Activated T-cell treated with anti-CD3 and anti-CD28 coated beads, Interleukin-2, amount 50 U/mL, for 48 hours (primary cell): ENCODE results near the gene L3MBTL4.

Experiments used
- DNase-seq, 2 experiments: peaks; one replicate each; pipeline ENCODE4 v3.0.0-alpha.2; 2020

L3MBTL4 gene

DNA sequence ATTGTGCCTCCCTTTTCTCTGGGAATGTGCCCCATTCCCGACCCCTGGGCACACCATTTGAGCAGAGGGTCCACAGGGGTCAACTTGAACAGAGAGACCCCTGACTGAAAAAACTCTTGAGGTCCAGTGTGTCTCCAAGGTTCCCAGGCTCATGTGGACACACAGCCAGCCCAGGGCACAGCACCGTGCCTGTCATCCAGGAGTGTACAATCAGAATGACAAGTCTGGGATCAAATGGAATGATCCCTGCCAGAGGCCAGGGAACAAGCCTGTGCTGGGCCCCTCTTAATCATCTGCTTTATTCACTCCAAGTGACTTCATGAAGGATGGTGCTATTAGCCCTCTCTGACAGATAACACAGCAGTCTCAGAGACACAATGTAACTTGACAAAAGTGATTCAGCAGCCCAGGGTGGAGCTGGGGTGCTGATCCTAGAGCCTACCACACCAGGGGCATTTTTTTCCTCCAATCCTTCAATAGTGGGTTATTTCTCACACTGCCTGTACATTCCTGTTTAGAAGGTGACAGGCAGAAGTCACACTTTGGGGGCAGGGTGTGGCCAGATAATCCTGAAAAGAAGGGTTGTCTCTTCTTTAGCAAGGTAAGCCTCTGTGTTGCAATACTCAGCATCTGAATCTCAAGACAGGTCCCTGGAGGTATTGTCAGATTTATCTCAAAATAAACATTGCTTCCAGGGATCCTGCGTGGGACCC, 435.4 kb downstream of the L3MBTL4 start:
- no peak for DNase-seq

DNA sequence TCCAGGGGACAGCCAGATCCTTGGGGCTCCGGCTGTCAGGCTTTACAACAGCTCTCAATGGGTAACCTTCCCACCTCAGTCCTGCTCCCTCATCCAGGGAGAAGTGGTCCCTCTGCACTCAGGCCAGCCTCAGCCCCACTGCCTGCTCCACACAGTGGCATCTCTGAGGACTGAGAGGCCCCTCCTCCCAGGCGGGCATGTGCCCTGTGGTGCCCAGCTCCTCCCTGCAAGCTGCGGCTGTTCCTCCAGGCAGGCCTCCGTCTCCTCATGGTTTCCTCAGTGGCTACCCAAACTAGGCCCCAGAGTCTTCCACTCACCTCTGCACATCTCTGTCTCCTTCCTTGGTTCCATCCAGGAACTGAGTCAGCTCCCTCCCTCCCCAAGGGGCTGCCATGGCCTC, 437.7 kb downstream of the L3MBTL4 start:
- no peak for DNase-seq

DNA sequence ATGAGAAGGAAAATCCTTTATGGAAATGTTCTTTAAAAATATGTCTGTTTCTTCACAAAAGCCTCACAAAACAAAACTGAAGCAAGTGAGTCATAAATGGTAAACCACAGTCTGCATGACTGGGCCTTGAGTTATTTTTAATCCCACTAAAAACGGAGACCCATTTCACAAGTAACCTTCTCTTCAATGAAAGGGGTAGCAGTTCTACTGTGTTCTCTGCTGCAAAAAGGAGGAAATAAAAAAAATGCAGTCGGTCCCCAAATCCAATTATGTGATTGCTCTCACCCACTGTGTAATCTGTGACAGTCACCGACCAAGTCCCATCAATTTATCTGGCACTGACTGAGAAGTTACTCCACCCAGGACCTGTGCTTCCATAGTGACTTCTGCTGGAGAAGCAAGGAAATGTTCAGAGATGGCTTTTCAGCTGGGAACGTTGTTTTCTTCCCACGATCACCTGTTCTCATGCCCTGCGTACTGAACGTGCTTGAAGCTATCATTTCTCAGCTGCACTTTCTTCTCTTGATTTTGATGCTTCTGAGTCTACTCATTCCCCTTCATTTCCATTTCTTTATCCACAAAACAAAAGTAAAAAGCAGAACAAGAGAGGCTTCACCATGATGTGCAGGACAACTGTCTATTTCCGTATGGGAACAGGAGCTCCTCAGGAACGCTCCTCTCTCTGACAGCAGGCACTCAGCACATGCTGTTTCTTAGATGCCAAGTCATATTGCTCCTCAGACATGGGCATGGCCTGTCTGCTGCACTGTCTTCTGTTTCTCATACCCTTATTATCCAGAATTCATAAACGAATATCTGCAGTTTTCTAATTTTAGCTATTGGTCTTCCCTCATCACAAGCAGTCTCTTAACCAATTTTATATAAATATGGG, 439.4 kb downstream of the L3MBTL4 start:
- no peak for DNase-seq

DNA sequence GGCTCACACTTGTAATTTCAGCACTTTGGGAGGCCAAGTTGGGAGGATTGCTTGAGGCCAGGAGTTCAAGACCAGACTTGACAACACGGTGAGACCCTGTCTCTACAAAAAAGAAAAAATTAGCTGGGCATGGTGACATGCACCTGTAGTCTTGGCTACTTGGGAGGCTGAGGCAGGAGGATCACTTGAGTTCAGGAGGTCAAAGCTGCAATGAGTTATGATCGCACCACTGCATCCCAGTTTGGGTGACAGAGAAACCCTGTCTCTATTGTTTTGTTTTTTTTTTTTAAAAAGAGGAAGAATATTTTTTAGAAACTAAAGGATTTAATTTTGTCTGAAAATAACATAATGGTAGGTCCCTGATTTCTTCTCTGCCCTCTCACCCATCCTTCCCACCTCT, 440.0 kb downstream of the L3MBTL4 start:
- DNase-seq, result no peak

DNA sequence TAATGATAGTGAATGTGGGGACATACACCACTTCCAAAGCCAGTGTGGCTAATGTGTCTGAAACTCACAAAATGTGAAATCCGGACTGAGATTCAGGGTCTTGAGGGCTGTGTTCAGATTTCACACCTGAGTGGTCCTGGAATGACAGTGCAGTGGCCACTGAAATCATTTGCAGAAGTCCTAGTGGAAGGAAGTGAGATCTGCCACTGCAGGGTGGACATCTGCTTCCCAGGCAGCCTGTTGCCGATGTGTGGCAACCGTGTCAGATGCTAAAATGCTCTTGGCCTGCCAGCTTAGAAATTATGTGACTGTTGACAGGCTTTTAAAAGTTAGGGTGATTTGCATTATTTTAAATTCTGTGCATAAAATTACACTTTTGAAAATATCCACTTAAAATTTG, 441.6 kb downstream of the L3MBTL4 start:
- no peak for DNase-seq

DNA sequence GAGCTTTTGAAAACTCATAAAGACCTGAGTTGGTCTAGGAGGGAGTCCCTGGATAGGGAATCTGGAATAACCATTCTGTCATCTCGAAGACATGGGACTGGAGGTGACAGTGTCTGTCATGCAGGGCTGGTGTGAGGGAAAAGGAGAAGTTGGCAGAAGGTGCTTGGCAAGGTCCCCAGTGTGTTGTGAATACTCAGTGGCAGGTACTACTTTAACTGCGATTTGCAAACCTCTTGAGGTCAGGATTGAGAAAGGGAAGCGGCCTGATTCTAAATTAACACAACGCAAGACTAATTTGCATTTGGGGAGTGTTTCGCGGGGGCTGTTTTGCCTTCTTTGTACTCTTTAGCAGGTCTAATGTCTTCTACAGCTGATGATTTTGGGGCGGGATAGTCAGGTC, 442.4 kb downstream of the L3MBTL4 start:
- no peak for DNase-seq

DNA sequence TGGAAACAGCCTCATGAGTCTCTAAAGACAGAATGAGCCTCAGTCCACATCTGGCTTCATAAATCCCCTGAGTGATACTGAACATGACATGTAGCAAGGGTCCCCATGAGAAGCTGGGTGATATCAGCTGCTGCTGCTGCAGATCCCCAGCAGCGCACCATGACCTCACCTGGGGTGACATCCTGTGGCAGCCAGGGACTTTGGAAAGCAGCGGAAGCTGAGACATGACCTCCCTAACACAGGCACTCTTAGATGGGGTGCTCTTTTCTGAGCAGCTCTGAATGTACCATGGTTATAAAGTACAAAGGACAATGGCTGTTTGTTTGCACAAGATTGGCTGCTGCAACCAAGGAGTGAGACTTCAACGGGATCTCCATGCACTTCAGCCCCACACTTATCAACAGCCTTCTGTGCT, 444.7 kb downstream of the L3MBTL4 start:
- peak in 1 of 2 experiments; percentile 22 for DNase-seq

DNA sequence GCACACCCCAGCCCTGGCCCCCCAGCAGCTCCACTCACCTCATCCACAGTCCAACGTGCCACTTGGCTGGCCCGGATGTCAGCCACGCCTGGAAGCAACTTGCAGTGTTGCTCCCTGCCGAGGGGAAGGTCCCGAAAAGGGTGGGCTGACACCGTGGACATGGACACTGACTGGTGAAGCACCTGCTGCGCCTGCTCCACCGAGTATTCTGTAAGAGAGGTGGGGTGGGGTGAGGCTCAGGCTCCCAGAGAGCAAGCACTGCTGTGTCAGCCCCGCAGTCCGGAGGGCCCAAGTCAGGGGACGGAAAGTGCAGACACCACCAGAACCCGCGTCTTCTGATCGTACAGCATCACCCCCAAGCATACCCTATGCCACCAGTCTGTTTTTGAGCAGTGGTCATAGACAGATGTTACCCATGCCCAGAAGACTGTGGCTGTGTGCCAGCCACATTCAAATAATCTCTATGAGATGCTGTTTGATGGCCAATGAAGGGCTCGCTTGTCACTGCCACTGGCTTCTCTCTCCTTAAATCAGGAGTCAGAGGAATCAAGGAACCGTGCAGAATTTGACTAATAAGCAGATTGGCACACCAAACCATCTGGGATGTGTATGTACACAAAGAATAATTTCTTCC, 445.2 kb downstream of the L3MBTL4 start:
- DNase-seq, result no peak

DNA sequence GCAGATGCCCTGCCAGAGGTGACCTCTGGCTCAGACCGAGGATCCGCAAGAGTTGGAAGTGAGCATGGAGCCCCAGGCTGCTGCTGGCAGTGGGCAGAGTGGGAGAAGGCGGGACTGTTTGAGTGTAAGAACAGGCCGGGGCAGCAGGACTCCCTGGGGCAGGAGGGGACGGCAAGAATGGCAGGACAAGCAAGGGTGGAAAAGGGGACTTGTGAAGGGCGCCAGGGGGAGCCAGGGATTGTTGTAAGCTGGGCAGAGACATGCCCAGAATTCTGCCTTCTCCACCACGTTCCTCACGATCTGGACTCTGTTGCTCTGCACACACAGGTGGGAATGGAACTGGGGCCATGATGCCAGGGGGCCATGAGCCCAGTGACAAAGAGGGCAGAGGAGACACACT, 447.0 kb downstream of the L3MBTL4 start:
- DNase-seq, result no peak

DNA sequence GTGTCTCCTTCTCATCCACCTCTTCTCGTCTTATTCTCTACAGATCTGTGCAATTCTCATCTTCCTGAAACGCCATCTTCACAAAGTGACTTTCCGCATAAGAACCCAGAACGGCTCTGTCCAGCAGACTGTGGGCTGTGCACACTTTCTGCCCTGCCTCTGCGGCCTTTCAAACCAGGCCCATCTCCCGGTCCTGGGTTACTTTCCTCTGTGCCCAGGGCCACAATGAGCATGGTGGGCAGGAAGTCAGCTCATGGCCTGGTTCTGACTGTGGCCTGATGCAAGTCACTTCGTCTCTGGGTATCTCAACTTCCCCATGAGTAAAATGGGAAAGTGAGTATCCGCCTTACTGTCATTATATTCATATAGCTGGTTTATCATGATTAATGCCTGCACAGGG, 447.7 kb downstream of the L3MBTL4 start:
- no peak for DNase-seq

DNA sequence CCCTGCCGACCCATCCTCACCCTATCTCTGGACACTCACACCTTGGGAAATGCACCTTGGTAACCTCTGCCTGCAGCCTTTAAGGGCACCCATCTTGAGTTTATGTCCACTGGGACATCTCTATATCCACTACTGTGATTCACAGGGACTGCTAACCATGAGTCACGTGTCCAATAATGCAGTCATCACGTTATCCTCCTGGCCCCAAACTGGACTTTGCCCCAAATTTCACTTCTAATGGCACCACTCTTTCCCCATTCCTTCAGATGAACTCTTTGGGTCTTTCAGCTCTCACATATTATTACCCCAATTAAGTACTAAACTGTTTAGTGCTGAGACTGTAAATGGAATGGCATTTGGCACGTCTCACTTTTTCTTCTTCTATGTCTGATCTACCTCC, 448.2 kb downstream of the L3MBTL4 start:
- DNase-seq, result no peak

DNA sequence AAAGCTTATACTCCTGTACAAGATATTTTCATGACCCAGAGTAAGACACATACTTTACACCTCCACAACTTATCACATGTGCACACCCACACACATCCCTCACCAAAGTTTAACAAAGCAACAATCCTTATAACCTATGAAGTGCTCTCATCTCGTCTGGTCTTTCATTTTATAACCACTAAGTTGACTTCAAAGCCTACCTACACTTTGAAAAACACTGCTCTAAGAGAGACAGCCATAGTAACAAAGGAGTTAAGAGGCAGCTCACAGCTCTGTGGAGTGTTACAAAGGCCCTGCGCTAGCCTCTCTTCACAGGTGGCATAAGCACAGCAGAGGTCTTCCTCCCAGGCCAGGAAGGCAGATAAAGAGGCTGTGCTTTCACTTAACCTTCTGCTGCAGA, 449.7 kb downstream of the L3MBTL4 start:
- DNase-seq, result no peak

DNA sequence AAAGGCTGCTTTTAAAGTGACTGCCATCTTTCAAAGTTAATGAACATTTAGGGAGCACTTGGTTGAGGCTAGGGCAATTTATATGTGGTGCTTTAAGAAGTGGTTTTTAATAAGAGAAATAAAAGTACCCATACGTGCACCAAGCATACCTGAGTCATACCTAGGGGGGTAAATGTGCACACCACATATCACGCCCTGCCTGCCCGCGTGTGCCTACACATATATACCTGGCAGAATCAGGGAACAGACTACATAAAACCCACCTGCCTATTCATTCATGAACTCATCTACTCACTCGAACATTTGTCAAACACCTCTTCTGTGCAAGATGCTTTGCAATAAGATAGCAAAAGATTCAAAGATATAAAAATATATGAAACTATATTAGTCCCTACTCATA, 450.1 kb downstream of the L3MBTL4 start:
- DNase-seq, result no peak

DNA sequence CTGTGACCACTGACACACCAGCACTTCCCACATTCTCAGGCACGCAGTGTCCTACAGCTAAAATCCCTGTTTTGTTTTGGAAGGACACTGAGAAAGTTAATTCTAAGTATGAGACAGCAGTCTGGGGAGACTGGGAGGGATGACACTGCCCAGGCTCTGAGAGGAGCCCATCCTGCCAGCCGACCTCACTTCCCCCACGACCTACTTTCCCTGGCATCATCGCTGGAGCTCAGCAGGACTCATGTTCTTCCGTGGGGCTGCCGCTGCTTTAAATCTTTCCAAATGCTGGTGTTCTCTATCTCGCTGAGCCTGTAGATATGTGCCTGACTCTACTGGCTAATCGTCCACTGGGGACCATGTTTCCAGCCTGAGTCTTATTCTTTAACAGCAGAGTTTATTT, 450.6 kb downstream of the L3MBTL4 start:
- no peak for DNase-seq

DNA sequence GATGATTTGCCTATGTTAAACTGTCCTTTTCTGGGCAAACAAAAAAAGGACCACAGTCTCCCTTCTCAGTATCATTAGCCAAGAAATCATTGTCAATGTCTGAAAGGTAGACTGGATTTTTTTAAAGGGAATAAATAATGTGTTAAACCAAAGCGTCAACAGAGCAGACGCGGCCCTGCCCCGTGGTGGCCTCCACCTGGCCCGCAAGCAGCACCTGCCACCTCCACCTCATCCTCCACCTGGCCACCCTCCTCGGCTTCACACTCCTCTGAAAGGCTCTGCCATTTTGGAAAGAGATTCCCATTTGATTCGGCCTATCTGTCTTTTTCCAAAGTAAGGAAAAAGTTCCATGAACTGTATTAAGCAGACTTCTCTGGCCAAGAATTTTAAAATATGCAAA, 451.4 kb downstream of the L3MBTL4 start:
- DNase-seq, result no peak

DNA sequence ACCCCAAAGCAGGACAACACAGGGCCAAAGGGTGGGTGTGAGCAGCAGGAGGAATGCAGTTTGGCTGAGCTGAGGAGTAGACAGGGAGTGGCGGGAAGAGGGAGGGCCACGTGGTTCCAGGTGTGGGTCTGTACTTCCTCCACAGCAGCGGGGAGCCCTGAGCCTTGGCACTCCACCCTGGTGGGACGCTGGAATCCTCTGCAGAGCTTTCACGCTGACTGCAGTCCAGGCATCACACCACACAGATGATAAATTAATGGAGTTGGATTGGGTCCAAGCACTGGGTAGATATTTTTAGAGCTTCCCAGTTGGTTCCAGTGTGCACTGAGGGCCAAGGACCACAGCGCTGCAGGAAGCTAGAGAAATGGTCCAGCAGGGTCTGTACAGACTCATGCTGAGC, 452.3 kb downstream of the L3MBTL4 start:
- no peak for DNase-seq

DNA sequence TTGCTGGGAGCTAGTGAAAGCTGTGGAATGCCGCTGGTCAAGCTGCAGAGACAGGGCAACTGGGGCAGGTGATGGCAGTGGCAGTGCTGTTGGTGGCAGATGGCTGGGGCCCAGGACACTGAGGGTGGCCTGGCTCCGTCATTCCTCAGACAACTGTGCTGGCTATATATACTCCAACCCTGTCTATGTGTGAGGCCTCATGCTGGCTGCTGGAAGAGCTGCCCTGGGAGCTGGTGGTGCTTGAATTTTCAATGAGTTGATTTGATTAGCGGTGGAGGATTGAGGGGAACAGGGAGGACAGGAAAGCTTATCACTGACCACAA, 452.9 kb downstream of the L3MBTL4 start:
- DNase-seq, result no peak

DNA sequence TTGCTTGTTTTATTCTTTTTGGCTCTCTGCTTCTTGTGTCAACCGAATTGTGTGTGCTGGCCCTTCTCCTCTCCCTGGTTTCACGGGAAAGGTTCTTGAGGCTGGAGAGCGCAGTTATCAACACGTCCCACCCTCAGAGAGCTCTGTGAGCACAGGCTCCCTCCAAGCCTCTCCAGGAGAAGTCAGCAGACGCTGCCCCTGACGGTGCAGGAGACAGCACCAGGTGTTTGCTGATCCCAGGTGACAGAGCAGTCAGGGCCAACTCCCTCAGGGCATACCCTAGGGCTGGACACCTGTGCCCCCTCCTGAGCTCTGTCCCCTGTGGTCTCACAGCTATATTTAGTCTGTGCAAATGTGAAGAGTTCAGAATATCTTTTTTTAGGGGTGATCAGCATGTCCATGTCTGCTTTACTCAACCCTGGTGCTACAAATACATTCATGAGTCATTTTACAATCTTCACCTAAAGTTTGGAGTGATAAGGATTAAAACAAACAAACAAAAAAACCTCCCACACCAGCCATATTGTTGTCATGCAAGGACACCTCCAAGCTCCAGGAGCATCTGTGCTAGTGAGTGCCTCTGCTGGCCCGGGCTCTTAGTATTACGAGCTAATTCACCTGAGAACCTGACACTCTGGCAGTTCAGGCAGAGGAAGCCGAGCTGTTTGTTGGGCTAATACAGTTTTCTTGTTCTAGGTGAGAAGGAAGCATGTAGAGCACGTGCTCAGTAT, 453.4 kb downstream of the L3MBTL4 start:
- DNase-seq, result no peak

DNA sequence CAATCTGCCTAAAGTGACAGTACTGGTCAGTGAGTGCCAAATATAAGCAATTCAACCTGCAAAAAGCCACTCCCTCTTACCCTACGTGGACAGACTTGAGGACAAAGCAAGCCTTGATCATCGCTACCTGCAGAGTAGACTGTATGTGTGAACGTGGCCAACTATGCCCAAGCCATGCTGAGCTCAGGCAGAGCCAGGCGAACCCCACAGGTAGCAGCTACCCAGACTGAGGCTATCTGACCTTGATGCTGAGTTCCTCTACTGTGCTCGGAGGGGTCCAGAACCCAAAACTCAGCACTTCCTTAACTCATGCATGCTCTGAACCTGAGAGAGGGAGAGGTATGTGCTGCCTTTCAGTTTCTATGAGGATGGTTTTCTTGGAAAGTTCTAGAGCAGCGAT, 455.9 kb downstream of the L3MBTL4 start:
- DNase-seq, result no peak

DNA sequence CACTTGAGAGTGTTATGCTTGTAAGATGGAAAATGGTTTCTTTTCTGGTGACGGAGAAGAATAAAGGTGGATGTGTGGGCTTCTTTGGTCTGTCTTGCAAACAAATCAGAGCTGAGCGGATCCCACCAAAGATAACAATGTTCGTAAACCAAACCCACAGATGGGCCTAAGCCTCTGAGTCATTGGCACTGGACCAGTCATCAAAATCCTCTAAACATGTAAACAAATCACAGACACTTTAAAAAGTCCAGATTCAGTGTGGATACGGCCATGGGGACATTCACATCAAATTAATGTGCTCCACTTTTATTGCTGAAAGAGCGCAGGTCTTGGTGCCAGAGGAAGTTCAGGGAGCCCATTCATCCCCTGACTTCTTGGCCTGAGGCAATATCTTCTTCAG, 458.9 kb downstream of the L3MBTL4 start:
- DNase-seq, result no peak

DNA sequence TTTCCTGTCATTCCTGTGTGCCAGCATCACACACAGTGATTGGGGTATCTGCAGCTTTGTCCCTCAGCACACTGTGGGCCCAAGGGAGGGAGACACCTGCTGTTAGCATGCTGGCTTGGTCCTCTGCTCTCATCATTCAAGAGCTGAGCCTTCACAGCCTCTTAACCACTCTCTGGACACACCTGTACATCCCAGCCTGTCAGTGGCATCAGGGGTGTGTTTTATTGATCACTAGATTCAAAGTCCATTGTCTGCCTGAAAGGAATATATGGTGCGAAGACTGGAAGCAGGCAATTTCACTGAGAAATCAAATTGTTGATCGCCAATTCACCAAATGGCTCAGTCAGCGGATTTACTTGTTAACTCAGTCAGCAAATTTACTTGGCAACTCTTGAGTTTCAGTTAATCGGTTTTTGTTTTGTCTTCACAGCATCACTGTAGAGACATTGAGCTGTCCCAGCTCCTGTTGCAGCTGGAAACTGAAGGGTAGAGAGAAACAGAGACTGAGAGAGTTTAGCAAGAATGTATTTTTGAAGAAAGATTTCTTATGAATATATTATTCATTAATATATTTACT, 463.1 kb downstream of the L3MBTL4 start:
- no peak for DNase-seq

DNA sequence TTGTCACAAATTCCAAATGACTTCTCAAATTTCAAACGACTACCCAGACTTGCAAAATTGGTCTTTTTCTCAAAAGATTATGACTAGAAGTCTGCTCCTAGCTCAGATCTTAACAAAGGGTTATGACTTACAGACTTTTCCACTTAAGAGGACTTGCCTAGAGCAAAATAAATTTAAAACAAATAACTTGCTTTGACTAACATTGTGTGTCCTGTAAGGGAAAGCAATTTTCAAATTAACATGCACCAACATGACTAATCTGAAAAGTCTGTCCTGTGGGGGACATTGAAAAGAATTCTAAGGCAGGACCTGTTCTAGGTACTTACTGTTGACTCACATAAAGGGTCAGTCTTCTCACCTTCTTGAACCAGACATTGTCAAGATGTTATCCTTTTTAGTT, 465.9 kb downstream of the L3MBTL4 start:
- DNase-seq, result no peak

DNA sequence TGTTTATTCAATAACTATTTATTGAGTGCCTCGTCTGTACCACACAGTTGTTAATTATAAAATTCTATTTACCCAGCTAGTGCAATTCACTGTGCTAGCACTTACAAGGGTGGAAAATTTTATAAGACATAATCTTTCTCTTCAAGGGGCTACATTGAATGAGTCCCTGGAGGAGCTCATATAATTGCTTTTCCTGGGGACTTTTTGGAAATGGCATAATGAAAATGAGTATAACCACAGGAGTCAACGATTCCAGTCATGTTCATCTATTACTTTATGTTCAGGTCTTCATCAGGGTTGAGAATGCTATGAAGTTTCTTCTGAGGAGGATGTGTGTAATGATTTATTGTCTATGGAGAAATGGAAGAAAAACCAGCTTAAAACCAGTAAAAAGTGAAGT, 466.5 kb downstream of the L3MBTL4 start:
- no peak for DNase-seq
